ENCODE data around the gene SUSD3. TPM values are rescaled to one million over a fixed set of nuclear protein-coding genes. Genes with fewer than 3 reads are reported as not detected.
"Not testable (repeated sequence)": the region's sequence is repeated elsewhere in the genome, so short reads cannot be mapped to it uniquely, and the experiment has no call there.

SUSD3 gene
- total RNA-seq, 1 experiment from 2014 or later, result 1.4 TPM

- DNase-seq (ENCODE audit: low read depth), result no peak
Observed at GRCh38 chr9:93092251-93092991, 33.9 kb downstream of the SUSD3 start.

- DNase-seq (ENCODE audit: low read depth), result no peak
Observed at GRCh38 chr9:93093127-93093876, 34.8 kb downstream of the SUSD3 start.

- no peak for DNase-seq (ENCODE audit: low read depth)
Observed at GRCh38 chr9:93093877-93094657, 35.6 kb downstream of the SUSD3 start.

GRCh38 chr9:93094658-93095204, 36.2 kb downstream of the SUSD3 start:
- DNase-seq (ENCODE audit: low read depth), result no peak

- DNase-seq (ENCODE audit: low read depth), result peak; percentile 96
Observed at GRCh38 chr9:93095205-93096130, 37.0 kb downstream of the SUSD3 start.

- peak; percentile 51 for DNase-seq (ENCODE audit: low read depth)
Observed at GRCh38 chr9:93096131-93096802, 37.8 kb downstream of the SUSD3 start, which contains the start of gene CARD19. TSS of gene CARD19 (plus strand) at chr9:93096217. CDS start at chr9:93096346, 129 bp downstream.

GRCh38 chr9:93096811-93097382, 38.4 kb downstream of the SUSD3 start:
- no peak for DNase-seq (ENCODE audit: low read depth)

GRCh38 chr9:93097511-93098201, 39.2 kb downstream of the SUSD3 start:
- DNase-seq (ENCODE audit: low read depth), result no peak

- DNase-seq (ENCODE audit: low read depth), result peak; percentile 99
Observed at GRCh38 chr9:93098236-93098946, 39.9 kb downstream of the SUSD3 start.

- DNase-seq (ENCODE audit: low read depth), result no peak
Observed at GRCh38 chr9:93099551-93100275, 41.2 kb downstream of the SUSD3 start.

GRCh38 chr9:93100276-93100636, 41.8 kb downstream of the SUSD3 start:
- no peak for DNase-seq (ENCODE audit: low read depth)

GRCh38 chr9:93101086-93101485, 42.6 kb downstream of the SUSD3 start:
- DNase-seq (ENCODE audit: low read depth), result not testable (repeated sequence)

- DNase-seq (ENCODE audit: low read depth), result no peak
Observed at GRCh38 chr9:93105620-93106019, 47.1 kb downstream of the SUSD3 start.

- no peak for DNase-seq (ENCODE audit: low read depth)
Observed at GRCh38 chr9:93107151-93107824, 48.8 kb downstream of the SUSD3 start.

GRCh38 chr9:93107825-93108161, 49.3 kb downstream of the SUSD3 start:
- no peak for DNase-seq (ENCODE audit: low read depth)

GRCh38 chr9:93108291-93109041, 50.0 kb downstream of the SUSD3 start:
- no peak for DNase-seq (ENCODE audit: low read depth)

- DNase-seq (ENCODE audit: low read depth), result no peak
Observed at GRCh38 chr9:93110311-93110855, 51.9 kb downstream of the SUSD3 start.

Measured in M059J (cell line).